HepG2 (cell line): ENCODE measurements around the gene AP3D1. TPM values are rescaled to one million over a fixed set of nuclear protein-coding genes. Genes with fewer than 3 reads are reported as not detected.

Experiments used
- ATF7 ChIP-seq, 2 experiments: fragments of 450-650 bp in 1 of 2; sonication (generic) in 1 of 2; formaldehyde crosslinking in 1 of 2; IDR thresholded peaks; 2 replicates each; pipeline versions ENCODE4 v1.4.0 to v1.6.1; 2016 to 2020; ENCODE audit warnings: antibody characterized with exemption in 1 of 2, mild to moderate bottlenecking in 1 of 2, missing genetic modification reagents in 1 of 2
- MTF1 ChIP-seq: sonication (generic); formaldehyde crosslinking; IDR thresholded peaks from 2 replicates; pipeline ENCODE4 v1.5.0; 2020; ENCODE audit warnings: missing genetic modification reagents
- NAIF1 ChIP-seq: sonication (generic); formaldehyde crosslinking; IDR thresholded peaks from 2 replicates; pipeline ENCODE4 v1.5.0; 2020; ENCODE audit warnings: mild to moderate bottlenecking, missing genetic modification reagents, borderline replicate concordance
- SRF ChIP-seq: IDR thresholded peaks from 2 replicates; pipeline ENCODE4 v1.6.1; 2011; ENCODE audit warnings: mild to moderate bottlenecking, low read depth, low read length, moderate library complexity
- YEATS4 ChIP-seq: sonication (generic); formaldehyde crosslinking; IDR thresholded peaks from 2 replicates; pipeline ENCODE4 v1.4.0; 2020; ENCODE audit warnings: missing genetic modification reagents, borderline replicate concordance
- ZIK1 ChIP-seq: sonication (generic); formaldehyde crosslinking; IDR thresholded peaks from 2 replicates; pipeline ENCODE4 v1.5.0; 2020; ENCODE audit warnings: mild to moderate bottlenecking, low read depth, missing genetic modification reagents, borderline replicate concordance
- ZNF160 ChIP-seq: sonication (generic); formaldehyde crosslinking; IDR thresholded peaks from 2 replicates; pipeline ENCODE4 v1.8.0; 2022; ENCODE audit warnings: mild to moderate bottlenecking, inconsistent platforms, missing genetic modification reagents
- ZNF543 ChIP-seq: sonication (generic); formaldehyde crosslinking; IDR thresholded peaks from 2 replicates; pipeline ENCODE4 v1.4.0; 2020; ENCODE audit warnings: mild to moderate bottlenecking, missing genetic modification reagents
- ZNF776 ChIP-seq: sonication (generic); formaldehyde crosslinking; IDR thresholded peaks from 2 replicates; pipeline ENCODE4 v1.4.0; 2020; ENCODE audit warnings: mild to moderate bottlenecking, missing genetic modification reagents
- polyA plus RNA-seq, 8 experiments: library from polyadenylated mRNA; depleted of rRNA in 3 of 8; stranded (reverse) in 7 of 8; unstranded in 1 of 8; fragments of >200 nt; fragmentation: Illumina TruSeq in 4 of 8; extraction: Trizol in 4 of 8; gene quantifications; 2 replicates each; pipeline versions ENCODE4 v1.2.1 to v1.2.3, GENCODE V29; 2011 to 2016; ENCODE audit warnings: low read depth in 4 of 8, missing spikeins in 1 of 8, mixed read lengths in 1 of 8; ENCODE audit not compliant: insufficient read depth in 1 of 8
- total RNA-seq, 5 experiments: library from RNA; depleted of rRNA; stranded (reverse); fragments of >200 nt; fragmentation: Illumina TruSeq; extraction: Trizol; gene quantifications; 2 replicates each; pipeline ENCODE4 v1.2.3, GENCODE V29; 2016; ENCODE audit warnings: low read depth in 1 of 5
- TF ChIP-seq, protein P1 (sequence below): fragments of 450-650 bp; IDR thresholded peaks from 2 replicates; pipeline ENCODE4 v1.6.1; 2016
- TF ChIP-seq, protein P2 (sequence below): sonication (generic); formaldehyde crosslinking; IDR thresholded peaks from 2 replicates; pipeline ENCODE4 v1.4.0; 2020; ENCODE audit warnings: missing genetic modification reagents
- TF ChIP-seq, protein P3 (sequence below): sonication (generic); formaldehyde crosslinking; IDR thresholded peaks from 2 replicates; pipeline ENCODE4 v1.5.0; 2020; ENCODE audit warnings: mild to moderate bottlenecking, missing genetic modification reagents
- TF ChIP-seq, protein P4 (sequence below): sonication (generic); formaldehyde crosslinking; conservative IDR thresholded peaks from 2 replicates; pipeline ENCODE4 v1.4.0; 2020; ENCODE audit warnings: missing genetic modification reagents
- TF ChIP-seq, protein P5 (sequence below): sonication (generic); formaldehyde crosslinking; IDR thresholded peaks from 2 replicates; pipeline ENCODE4 v1.4.0; 2020; ENCODE audit warnings: missing genetic modification reagents, borderline replicate concordance
- TF ChIP-seq, protein P6 (sequence below): sonication (generic); formaldehyde crosslinking; IDR thresholded peaks from 2 replicates; pipeline ENCODE4 v1.4.0; 2020; ENCODE audit warnings: missing genetic modification reagents, borderline replicate concordance

Gene AP3D1
- total and polyA plus RNA-seq, 2 of the 13 experiments (the other 11 are each of a cell fraction or from before 2014, with no cell fraction given) = 68.0 to 82.6 TPM

DNA sequence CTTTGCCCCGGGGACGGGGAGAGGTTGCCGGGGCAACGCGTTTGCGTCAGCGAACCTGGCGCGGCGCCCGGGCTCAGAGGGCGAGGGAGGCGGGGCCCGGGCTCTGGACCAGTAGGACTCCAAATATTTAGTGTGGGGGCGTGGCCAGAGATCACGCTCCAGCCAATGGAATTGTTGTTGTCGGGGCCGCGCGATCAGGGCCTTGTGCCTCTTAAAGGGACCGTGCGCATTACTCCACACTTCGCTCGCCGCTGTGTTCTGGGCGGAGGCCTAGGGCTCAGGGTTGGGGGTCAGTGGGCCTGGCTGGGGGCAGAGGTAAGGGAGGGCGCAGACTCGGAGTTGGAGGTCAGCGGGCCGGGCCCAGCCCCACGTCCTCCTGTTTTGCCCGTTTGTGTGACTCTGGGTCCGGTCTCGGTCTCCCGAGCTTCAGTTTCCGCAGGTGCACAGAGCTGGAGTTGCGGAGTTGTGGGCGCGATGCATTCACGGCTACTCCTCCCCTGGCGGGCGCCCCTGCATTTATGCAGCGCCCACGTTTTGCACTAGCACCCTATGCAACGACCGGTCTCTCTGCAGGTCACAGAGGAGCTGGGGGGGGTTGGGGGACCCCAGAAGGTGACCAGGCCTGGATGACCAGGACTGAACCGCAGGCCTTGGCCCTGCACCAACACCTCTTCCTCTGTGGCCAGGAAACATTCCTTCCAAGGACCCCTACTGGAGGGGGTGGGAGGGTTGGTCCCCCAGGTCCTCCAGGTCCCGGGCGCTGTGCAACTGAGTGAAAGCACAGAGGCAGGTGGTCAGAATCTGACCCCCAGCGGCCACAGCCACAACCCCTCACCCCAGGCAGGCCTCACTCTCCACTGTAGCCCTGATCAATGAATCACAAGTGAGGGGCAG is 89.6 kb downstream of the AP3D1 start (continued):
- TF ChIP-seq SRF (no peak), NAIF1 (CRISPR knock-in tag) (no peak), ZNF543 (CRISPR knock-in tag) (no peak), ZNF160 (no peak), YEATS4 (no peak), MTF1 (CRISPR knock-in tag) (no peak; the same call in 1 of the 2 replicates), ZIK1 (CRISPR knock-in tag) (peak; percentile 50; the same call in 1 of the 2 replicates), ZNF776 (CRISPR knock-in tag) (peak; percentile 78; the same call in 1 of the 2 replicates), ATF7 (IDR thresholded peaks at IDR 0.05) (no peak), ATF7 (CRISPR knock-in tag; IDR thresholded peaks at IDR 0.05) (no peak; the same call in none of the 2 replicates)
- TF ChIP-seq, protein P1, sequence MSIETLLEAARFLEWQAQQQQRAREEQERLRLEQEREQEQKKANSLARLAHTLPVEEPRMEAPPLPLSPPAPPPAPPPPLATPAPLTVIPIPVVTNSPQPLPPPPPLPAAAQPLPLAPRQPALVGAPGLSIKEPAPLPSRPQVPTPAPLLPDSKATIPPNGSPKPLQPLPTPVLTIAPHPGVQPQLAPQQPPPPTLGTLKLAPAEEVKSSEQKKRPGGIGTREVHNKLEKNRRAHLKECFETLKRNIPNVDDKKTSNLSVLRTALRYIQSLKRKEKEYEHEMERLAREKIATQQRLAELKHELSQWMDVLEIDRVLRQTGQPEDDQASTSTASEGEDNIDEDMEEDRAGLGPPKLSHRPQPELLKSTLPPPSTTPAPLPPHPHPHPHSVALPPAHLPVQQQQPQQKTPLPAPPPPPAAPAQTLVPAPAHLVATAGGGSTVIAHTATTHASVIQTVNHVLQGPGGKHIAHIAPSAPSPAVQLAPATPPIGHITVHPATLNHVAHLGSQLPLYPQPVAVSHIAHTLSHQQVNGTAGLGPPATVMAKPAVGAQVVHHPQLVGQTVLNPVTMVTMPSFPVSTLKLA = peak; percentile 37; the same call in 1 of the 2 replicates
- TF ChIP-seq, protein P2, sequence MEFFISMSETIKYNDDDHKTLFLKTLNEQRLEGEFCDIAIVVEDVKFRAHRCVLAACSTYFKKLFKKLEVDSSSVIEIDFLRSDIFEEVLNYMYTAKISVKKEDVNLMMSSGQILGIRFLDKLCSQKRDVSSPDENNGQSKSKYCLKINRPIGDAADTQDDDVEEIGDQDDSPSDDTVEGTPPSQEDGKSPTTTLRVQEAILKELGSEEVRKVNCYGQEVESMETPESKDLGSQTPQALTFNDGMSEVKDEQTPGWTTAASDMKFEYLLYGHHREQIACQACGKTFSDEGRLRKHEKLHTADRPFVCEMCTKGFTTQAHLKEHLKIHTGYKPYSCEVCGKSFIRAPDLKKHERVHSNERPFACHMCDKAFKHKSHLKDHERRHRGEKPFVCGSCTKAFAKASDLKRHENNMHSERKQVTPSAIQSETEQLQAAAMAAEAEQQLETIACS (CRISPR knock-in tag) = no peak; the same call in 1 of the 2 replicates
- TF ChIP-seq, protein P3, sequence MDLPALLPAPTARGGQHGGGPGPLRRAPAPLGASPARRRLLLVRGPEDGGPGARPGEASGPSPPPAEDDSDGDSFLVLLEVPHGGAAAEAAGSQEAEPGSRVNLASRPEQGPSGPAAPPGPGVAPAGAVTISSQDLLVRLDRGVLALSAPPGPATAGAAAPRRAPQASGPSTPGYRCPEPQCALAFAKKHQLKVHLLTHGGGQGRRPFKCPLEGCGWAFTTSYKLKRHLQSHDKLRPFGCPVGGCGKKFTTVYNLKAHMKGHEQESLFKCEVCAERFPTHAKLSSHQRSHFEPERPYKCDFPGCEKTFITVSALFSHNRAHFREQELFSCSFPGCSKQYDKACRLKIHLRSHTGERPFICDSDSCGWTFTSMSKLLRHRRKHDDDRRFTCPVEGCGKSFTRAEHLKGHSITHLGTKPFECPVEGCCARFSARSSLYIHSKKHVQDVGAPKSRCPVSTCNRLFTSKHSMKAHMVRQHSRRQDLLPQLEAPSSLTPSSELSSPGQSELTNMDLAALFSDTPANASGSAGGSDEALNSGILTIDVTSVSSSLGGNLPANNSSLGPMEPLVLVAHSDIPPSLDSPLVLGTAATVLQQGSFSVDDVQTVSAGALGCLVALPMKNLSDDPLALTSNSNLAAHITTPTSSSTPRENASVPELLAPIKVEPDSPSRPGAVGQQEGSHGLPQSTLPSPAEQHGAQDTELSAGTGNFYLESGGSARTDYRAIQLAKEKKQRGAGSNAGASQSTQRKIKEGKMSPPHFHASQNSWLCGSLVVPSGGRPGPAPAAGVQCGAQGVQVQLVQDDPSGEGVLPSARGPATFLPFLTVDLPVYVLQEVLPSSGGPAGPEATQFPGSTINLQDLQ (CRISPR knock-in tag) = peak; percentile 63; the same call in 1 of the 2 replicates
- TF ChIP-seq, protein P4, sequence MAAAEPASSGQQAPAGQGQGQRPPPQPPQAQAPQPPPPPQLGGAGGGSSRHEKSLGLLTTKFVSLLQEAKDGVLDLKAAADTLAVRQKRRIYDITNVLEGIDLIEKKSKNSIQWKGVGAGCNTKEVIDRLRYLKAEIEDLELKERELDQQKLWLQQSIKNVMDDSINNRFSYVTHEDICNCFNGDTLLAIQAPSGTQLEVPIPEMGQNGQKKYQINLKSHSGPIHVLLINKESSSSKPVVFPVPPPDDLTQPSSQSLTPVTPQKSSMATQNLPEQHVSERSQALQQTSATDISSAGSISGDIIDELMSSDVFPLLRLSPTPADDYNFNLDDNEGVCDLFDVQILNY (CRISPR knock-in tag) = no peak
- TF ChIP-seq, protein P5, sequence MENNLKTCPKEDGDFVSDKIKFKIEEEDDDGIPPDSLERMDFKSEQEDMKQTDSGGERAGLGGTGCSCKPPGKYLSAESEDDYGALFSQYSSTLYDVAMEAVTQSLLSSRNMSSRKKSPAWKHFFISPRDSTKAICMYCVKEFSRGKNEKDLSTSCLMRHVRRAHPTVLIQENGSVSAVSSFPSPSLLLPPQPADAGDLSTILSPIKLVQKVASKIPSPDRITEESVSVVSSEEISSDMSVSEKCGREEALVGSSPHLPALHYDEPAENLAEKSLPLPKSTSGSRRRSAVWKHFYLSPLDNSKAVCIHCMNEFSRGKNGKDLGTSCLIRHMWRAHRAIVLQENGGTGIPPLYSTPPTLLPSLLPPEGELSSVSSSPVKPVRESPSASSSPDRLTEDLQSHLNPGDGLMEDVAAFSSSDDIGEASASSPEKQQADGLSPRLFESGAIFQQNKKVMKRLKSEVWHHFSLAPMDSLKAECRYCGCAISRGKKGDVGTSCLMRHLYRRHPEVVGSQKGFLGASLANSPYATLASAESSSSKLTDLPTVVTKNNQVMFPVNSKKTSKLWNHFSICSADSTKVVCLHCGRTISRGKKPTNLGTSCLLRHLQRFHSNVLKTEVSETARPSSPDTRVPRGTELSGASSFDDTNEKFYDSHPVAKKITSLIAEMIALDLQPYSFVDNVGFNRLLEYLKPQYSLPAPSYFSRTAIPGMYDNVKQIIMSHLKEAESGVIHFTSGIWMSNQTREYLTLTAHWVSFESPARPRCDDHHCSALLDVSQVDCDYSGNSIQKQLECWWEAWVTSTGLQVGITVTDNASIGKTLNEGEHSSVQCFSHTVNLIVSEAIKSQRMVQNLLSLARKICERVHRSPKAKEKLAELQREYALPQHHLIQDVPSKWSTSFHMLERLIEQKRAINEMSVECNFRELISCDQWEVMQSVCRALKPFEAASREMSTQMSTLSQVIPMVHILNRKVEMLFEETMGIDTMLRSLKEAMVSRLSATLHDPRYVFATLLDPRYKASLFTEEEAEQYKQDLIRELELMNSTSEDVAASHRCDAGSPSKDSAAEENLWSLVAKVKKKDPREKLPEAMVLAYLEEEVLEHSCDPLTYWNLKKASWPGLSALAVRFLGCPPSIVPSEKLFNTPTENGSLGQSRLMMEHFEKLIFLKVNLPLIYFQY (CRISPR knock-in tag) = no peak
- TF ChIP-seq, protein P6, sequence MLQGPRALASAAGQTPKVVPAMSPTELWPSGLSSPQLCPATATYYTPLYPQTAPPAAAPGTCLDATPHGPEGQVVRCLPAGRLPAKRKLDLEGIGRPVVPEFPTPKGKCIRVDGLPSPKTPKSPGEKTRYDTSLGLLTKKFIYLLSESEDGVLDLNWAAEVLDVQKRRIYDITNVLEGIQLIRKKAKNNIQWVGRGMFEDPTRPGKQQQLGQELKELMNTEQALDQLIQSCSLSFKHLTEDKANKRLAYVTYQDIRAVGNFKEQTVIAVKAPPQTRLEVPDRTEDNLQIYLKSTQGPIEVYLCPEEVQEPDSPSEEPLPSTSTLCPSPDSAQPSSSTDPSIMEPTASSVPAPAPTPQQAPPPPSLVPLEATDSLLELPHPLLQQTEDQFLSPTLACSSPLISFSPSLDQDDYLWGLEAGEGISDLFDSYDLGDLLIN (CRISPR knock-in tag) = no peak
